Keratinocyte (primary cell): ENCODE results near the gene PITPNC1.

Source experiments
- CTCF ChIP-seq, 3 experiments: IDR thresholded peaks in 1 of 3; conservative IDR thresholded peaks in 1 of 3; optimal IDR thresholded peaks in 1 of 3; 2 replicates in 2 of 3; 3 replicates in 1 of 3; pipeline versions ENCODE3 to v1.5.1; 2011; ENCODE audit warnings: low read length in 3 of 3, mild to moderate bottlenecking in 3 of 3, moderate library complexity in 2 of 3, control low read depth in 1 of 3, inconsistent platforms in 1 of 3; ENCODE audit not compliant: insufficient read depth in 2 of 3; ENCODE audit errors: extremely low read depth in 1 of 3
- EZH2 ChIP-seq: IDR thresholded peaks from one replicate; pipeline ENCODE4 v1.6.1; 2012; ENCODE audit warnings: inconsistent platforms, mild to moderate bottlenecking, low read length, moderate library complexity

DNA sequence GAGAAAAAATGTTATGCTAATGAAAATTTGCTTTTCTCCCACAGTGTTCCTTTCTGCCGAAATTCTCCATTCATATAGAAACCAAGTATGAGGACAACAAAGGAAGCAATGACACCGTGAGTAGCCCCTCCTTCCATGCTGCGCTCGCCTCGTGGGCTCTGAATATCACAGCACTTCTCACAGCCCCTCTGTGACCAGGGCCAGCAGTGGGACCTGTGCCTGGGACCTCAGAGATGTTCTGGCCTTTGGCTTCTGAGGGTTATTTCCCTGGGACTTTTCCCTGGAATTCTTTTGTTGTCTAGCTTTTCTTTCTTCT is 201.0 kb downstream of the PITPNC1 start:
- TF ChIP-seq CTCF (optimal IDR thresholded peaks at IDR 0.05 in 1 of 3, IDR thresholded peaks at IDR 0.05 in 1 of 3, conservative IDR thresholded peaks at IDR 0.05 in 1 of 3; ENCODE audit: extremely low read depth in 1 of 3, insufficient read depth in 2 of 3, low read length in 3 of 3) = no peak
- no peak for TF ChIP-seq EZH2
